H1 (cell line): ENCODE data around the gene KLKB1. TPM values are rescaled to one million over a fixed set of nuclear protein-coding genes. Genes with fewer than 3 reads are reported as not detected.

Experiments
- CREB1 ChIP-seq: IDR thresholded peaks from 2 replicates; pipeline ENCODE4 v1.6.1; 2012; ENCODE audit warnings: inconsistent platforms
- EGR1 ChIP-seq: IDR thresholded peaks from 2 replicates; pipeline ENCODE4 v1.6.1; 2011; ENCODE audit warnings: low read depth, low read length, borderline replicate concordance
- HDAC2 ChIP-seq, 2 experiments: fragments of 300-600 bp in 1 of 2; sonication (generic) in 1 of 2; IDR thresholded peaks; 2 replicates each; pipeline ENCODE4 v1.6.1; 2011 to 2012; ENCODE audit warnings: low read depth in 2 of 2, low read length in 2 of 2, mild to moderate bottlenecking in 2 of 2, moderate library complexity in 2 of 2, borderline replicate concordance in 1 of 2, inconsistent platforms in 1 of 2
- KDM4A ChIP-seq: IDR thresholded peaks from one replicate; pipeline ENCODE4 v1.7.1; 2012; ENCODE audit warnings: low read depth, mild to moderate bottlenecking, moderate library complexity, low read length, inconsistent platforms; ENCODE audit not compliant: severe bottlenecking
- SIX5 ChIP-seq: IDR thresholded peaks from 2 replicates; pipeline ENCODE4 v1.6.1; 2011; ENCODE audit warnings: mild to moderate bottlenecking, low read depth, low read length
- polyA plus RNA-seq, 7 experiments: library from polyadenylated mRNA; depleted of rRNA in 3 of 7; stranded (reverse) in 5 of 7; unstranded in 2 of 7; fragments of >200 nt in 5 of 7; fragments of 200-250 nt in 2 of 7; gene quantifications; 1 replicate in 5 of 7; 2 replicates in 1 of 7; 4 replicates in 1 of 7; pipeline versions ENCODE4 v1.2.1 to v1.2.3, GENCODE V29; 2011 to 2013; ENCODE audit warnings: missing spikeins in 2 of 7, mixed read lengths in 2 of 7
- total RNA-seq: library from RNA; stranded (reverse); fragmentation: NEBNext Ultra II Directional; extraction: Animal tissue kit (Norgen Biotek cat#: 25700); gene quantifications from 2 replicates; pipeline ENCODE4 v1.2.1, GENCODE V29; 2021
- TF ChIP-seq, protein P1 (sequence below), 3 experiments: IDR thresholded peaks; 1 replicate in 2 of 3; 2 replicates in 1 of 3; pipeline versions ENCODE4 v1.5.1 to v1.6.1; 2011; ENCODE audit warnings: low read length in 3 of 3, mild to moderate bottlenecking in 3 of 3, inconsistent platforms in 2 of 3, low read depth in 1 of 3, moderate library complexity in 1 of 3; ENCODE audit not compliant: insufficient read depth in 1 of 3; ENCODE audit errors: control extremely low read depth in 1 of 3

Gene KLKB1
- total and polyA plus RNA-seq, 2 of the 8 experiments (the other 6 are each of a cell fraction or from before 2014, with no cell fraction given) = 12.0 to 20.9 TPM

DNA sequence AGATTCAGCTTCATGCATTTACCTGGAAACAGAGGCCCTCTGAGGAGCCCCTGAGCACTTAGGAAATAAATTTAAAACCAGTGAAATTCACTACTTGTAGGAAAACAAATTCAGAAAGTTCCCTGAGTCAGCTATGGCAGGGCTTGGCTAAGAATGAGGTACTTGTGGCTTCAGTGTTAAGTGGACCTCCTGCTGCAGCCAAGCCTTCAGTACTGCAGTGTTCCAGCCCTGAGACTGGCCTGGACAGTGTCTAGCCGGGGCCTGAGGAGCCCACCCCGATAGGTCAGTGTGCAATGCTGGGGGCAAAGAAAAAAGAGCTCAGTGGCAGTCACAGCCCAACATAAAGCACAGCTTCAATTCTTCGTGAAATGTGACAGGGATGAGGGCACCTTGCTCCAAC lies 80.6 kb downstream of the KLKB1 start (continued):
- TF ChIP-seq, protein P1, sequence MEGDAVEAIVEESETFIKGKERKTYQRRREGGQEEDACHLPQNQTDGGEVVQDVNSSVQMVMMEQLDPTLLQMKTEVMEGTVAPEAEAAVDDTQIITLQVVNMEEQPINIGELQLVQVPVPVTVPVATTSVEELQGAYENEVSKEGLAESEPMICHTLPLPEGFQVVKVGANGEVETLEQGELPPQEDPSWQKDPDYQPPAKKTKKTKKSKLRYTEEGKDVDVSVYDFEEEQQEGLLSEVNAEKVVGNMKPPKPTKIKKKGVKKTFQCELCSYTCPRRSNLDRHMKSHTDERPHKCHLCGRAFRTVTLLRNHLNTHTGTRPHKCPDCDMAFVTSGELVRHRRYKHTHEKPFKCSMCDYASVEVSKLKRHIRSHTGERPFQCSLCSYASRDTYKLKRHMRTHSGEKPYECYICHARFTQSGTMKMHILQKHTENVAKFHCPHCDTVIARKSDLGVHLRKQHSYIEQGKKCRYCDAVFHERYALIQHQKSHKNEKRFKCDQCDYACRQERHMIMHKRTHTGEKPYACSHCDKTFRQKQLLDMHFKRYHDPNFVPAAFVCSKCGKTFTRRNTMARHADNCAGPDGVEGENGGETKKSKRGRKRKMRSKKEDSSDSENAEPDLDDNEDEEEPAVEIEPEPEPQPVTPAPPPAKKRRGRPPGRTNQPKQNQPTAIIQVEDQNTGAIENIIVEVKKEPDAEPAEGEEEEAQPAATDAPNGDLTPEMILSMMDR (IDR thresholded peaks at IDR 0.05; ENCODE audit: control extremely low read depth in 1 of 3, insufficient read depth in 1 of 3, low read depth in 1 of 3, low read length in 3 of 3) = no peak
- TF ChIP-seq CREB1 = no peak
- no peak for TF ChIP-seq SIX5
- no peak for TF ChIP-seq KDM4A
- no peak for TF ChIP-seq EGR1
- TF ChIP-seq HDAC2 (IDR thresholded peaks at IDR 0.05; ENCODE audit: borderline replicate concordance in 1 of 2, low read depth in 2 of 2, low read length in 2 of 2) = no peak

Other genes with a start within 250 kb of the KLKB1 start
- gene TLR3, start 158.4 kb upstream of the KLKB1 start, total RNA-seq = 2.0 and 2.6 TPM in 2 replicates
- gene TLR3, start 158.4 kb upstream of the KLKB1 start, polyA plus RNA-seq (2011; rRNA removed) = 0.72 and 1.00 TPM in 2 replicates
- gene FAM149A, start 122.8 kb upstream of the KLKB1 start, total RNA-seq = 7.5 and 8.5 TPM in 2 replicates
- 6.1 and 9.0 TPM in 2 replicates for gene FAM149A, start 122.8 kb upstream of the KLKB1 start, polyA plus RNA-seq (2011; rRNA removed)
- gene CYP4V2, start 35.9 kb upstream of the KLKB1 start, total RNA-seq = 1.0 and 1.4 TPM in 2 replicates
- gene CYP4V2, start 35.9 kb upstream of the KLKB1 start, polyA plus RNA-seq (2011; rRNA removed) = 0.65 and 0.82 TPM in 2 replicates
- 0.54 and 0.99 TPM in 2 replicates for gene F11, start 38.7 kb downstream of the KLKB1 start, total RNA-seq
- gene F11, start 38.7 kb downstream of the KLKB1 start, polyA plus RNA-seq (2011; rRNA removed) = 0.27 and 0.55 TPM in 2 replicates